PFSK-1 (cell line): ENCODE data around the gene KLHL24.

Experiments used
- FOXP2 ChIP-seq: optimal IDR thresholded peaks from 2 replicates; pipeline ENCODE3; 2011; ENCODE audit warnings: borderline replicate concordance, control low read depth, inconsistent platforms; ENCODE audit not compliant: insufficient read depth; ENCODE audit errors: extremely low read length, extremely low read depth
- POLR2AphosphoS5 ChIP-seq: IDR thresholded peaks from 2 replicates; pipeline ENCODE4 v1.6.1; 2012; ENCODE audit warnings: low read depth, mild to moderate bottlenecking, control low read depth, low read length, moderate library complexity
- SIN3A ChIP-seq: IDR thresholded peaks from 2 replicates; pipeline ENCODE4 v1.6.1; 2012; ENCODE audit warnings: mild to moderate bottlenecking, low read length, moderate library complexity, borderline replicate concordance; ENCODE audit not compliant: insufficient read depth
- TAF1 ChIP-seq: IDR thresholded peaks from 2 replicates; pipeline ENCODE4 v1.6.1; 2012; ENCODE audit warnings: low read length, control low read depth, borderline replicate concordance; ENCODE audit not compliant: insufficient read depth
- TF ChIP-seq, protein P1 (sequence below), 2 experiments: IDR thresholded peaks; 2 replicates each; pipeline versions ENCODE4 v1.6.1 to v1.8.0; 2011 to 2012; ENCODE audit warnings: low read depth in 2 of 2, low read length in 2 of 2, control low read depth in 1 of 2, inconsistent platforms in 1 of 2, mild to moderate bottlenecking in 1 of 2, moderate library complexity in 1 of 2; ENCODE audit not compliant: insufficient read depth in 1 of 2

KLHL24 gene

DNA sequence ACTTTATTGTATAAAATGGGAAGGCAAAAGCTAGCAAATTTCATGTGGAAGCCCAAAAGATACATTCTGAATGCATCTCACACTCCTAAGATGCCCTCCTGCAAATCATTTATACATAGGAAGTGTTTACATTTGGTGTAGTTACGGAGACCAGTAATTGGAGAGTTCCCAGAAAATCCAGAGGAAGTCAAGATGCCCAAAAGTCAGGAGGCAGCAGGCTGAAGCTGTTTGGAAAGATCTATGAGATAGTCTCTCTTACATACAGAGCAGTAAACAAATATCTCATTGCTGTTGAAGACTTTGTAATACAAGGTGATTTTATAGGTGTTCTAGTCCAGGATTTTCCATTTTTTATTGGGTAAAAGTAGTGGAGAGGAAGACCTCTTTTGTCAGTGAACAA is 8.8 kb downstream of the KLHL24 start:
- TF ChIP-seq, protein P1, sequence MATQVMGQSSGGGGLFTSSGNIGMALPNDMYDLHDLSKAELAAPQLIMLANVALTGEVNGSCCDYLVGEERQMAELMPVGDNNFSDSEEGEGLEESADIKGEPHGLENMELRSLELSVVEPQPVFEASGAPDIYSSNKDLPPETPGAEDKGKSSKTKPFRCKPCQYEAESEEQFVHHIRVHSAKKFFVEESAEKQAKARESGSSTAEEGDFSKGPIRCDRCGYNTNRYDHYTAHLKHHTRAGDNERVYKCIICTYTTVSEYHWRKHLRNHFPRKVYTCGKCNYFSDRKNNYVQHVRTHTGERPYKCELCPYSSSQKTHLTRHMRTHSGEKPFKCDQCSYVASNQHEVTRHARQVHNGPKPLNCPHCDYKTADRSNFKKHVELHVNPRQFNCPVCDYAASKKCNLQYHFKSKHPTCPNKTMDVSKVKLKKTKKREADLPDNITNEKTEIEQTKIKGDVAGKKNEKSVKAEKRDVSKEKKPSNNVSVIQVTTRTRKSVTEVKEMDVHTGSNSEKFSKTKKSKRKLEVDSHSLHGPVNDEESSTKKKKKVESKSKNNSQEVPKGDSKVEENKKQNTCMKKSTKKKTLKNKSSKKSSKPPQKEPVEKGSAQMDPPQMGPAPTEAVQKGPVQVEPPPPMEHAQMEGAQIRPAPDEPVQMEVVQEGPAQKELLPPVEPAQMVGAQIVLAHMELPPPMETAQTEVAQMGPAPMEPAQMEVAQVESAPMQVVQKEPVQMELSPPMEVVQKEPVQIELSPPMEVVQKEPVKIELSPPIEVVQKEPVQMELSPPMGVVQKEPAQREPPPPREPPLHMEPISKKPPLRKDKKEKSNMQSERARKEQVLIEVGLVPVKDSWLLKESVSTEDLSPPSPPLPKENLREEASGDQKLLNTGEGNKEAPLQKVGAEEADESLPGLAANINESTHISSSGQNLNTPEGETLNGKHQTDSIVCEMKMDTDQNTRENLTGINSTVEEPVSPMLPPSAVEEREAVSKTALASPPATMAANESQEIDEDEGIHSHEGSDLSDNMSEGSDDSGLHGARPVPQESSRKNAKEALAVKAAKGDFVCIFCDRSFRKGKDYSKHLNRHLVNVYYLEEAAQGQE (IDR thresholded peaks at IDR 0.05; ENCODE audit: insufficient read depth in 1 of 2, low read depth in 2 of 2, low read length in 2 of 2) = no peak
- no peak for TF ChIP-seq POLR2AphosphoS5
- TF ChIP-seq TAF1 = no peak
- no peak for TF ChIP-seq FOXP2
- no peak for TF ChIP-seq SIN3A

DNA sequence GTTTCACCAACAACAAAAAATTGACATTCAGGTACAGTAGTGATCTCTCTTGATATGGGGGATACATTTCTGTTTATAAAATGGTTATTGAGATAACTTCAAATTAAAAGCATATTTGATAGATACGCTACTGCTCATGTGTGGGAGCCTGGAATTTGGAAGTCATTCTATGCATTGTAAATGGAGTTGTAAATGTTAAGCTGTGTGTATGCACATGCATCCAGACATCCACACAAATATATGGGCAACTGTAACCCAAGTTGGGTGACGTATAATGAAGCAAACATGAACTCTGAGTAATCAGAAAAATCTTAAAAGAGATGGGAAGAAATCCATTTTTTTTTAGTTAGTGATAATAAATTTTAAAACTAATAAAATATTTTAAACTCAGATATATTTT is 9.8 kb downstream of the KLHL24 start:
- TF ChIP-seq FOXP2 (no peak), TAF1 (no peak), SIN3A (no peak), POLR2AphosphoS5 (no peak)
- TF ChIP-seq, protein P1 (IDR thresholded peaks at IDR 0.05; ENCODE audit: insufficient read depth in 1 of 2, low read depth in 2 of 2, low read length in 2 of 2) = no peak

DNA sequence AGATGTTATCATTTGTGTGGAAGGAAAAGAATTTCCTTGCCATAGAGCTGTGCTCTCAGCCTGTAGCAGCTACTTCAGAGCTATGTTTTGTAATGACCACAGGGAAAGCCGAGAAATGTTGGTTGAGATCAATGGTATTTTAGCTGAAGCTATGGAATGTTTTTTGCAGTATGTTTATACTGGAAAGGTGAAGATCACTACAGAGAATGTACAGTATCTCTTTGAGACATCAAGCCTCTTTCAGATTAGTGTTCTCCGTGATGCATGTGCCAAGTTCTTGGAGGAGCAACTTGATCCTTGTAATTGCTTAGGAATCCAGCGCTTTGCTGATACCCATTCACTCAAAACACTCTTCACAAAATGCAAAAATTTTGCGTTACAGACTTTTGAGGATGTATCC is 15.1 kb downstream of the KLHL24 start:
- TF ChIP-seq SIN3A = no peak
- TF ChIP-seq, protein P1 (IDR thresholded peaks at IDR 0.05; ENCODE audit: insufficient read depth in 1 of 2, low read depth in 2 of 2, low read length in 2 of 2) = no peak
- no peak for TF ChIP-seq FOXP2
- no peak for TF ChIP-seq POLR2AphosphoS5
- no peak for TF ChIP-seq TAF1

GRCh38 chr3:183653209-183654064 is 18.0 kb downstream of the KLHL24 start:
- TF ChIP-seq POLR2AphosphoS5 = no peak
- TF ChIP-seq, protein P1 (IDR thresholded peaks at IDR 0.05; ENCODE audit: insufficient read depth in 1 of 2, low read depth in 2 of 2, low read length in 2 of 2) = no peak
- TF ChIP-seq FOXP2 = no peak
- no peak for TF ChIP-seq SIN3A
- TF ChIP-seq TAF1 = no peak

DNA sequence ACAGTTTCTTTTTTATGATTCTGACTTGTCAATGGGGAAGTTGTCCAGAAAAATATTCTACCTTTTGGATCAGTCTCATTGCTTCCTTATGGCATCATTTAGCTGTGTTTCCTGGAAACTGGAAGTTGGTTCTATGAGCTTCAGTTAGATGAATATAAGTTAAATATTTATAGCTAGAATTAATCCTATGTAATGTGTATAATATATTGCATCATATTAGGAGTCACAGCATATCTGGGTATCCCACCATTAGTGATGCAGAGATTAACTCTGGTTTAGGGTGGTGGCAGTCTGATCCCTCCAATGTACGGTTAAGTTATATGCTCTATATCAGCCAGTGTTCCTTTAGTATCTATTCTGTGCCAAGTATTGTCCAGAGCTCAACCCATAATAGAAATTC is 19.3 kb downstream of the KLHL24 start:
- TF ChIP-seq SIN3A (no peak), TAF1 (no peak), POLR2AphosphoS5 (no peak), FOXP2 (no peak)
- TF ChIP-seq, protein P1 (IDR thresholded peaks at IDR 0.05; ENCODE audit: insufficient read depth in 1 of 2, low read depth in 2 of 2, low read length in 2 of 2) = no peak
